ENCODE results near the gene TUBA4A. TPM values are rescaled to one million over a fixed set of nuclear protein-coding genes. Genes with fewer than 3 reads are reported as not detected.
A peak's percentile ranks its signal among the peaks of the same experiment; 100 is the strongest.

The TUBA4A gene
- total and polyA plus RNA-seq, 9 donors, result 7.9 to 53.6 (median 16.5) TPM

- peak overlapping the region; percentile 57 for H3K4me3 ChIP-seq
- peak overlapping the region in 1 of 2 donors; percentile 46 for H3K27ac ChIP-seq
- H3K27me3 ChIP-seq, result no peaks in the 10 kb centered on the region
- H3K36me3 ChIP-seq, result no peaks in the 10 kb centered on the region
- intact Hi-C loops (cut with DNase I), result no loop called here
- H3K9me3 ChIP-seq, result no peaks in the 10 kb centered on the region
- no peak for TF ChIP-seq EP300 (IDR thresholded peaks at IDR 0.05)
- no peak for TF ChIP-seq POLR2A (IDR thresholded peaks at IDR 0.05)
- no peak for TF ChIP-seq CTCF (IDR thresholded peaks at IDR 0.05)
- no peak for DNase-seq
- peaks cover 23% of the 10 kb centered on the region for H3K4me1 ChIP-seq (ENCODE audit: insufficient read depth)
- WGBS, 3 donors, result 7 to 16% (median 14%) methylated on average over 9 of the region's 9 CpGs
Observed at GRCh38 chr2:219252570-219252899, 1.2 kb downstream of the TUBA4A start.

- TF ChIP-seq EP300 (IDR thresholded peaks at IDR 0.05), result no peak
- TF ChIP-seq POLR2A (IDR thresholded peaks at IDR 0.05), result no peak
- DNase-seq, result no peak
- peak overlapping the region; percentile 57 for H3K4me3 ChIP-seq
- H3K4me1 ChIP-seq (ENCODE audit: insufficient read depth), result peaks cover 23% of the 10 kb centered on the region
- no peaks in the 10 kb centered on the region for H3K9me3 ChIP-seq
- no peaks in the 10 kb centered on the region for H3K36me3 ChIP-seq
- H3K27me3 ChIP-seq, result no peaks in the 10 kb centered on the region
- peak overlapping the region in 1 of 2 donors; percentile 46 for H3K27ac ChIP-seq
- intact Hi-C loops (cut with DNase I), result no loop called here
- 50 to 61% (median 52%) methylated on average over 5 of the region's 5 CpGs for WGBS, 3 donors
Observed at GRCh38 chr2:219252084-219252483, 1.6 kb downstream of the TUBA4A start.

GRCh38 chr2:219251656-219252055, 2.1 kb downstream of the TUBA4A start:
- intact Hi-C loops (cut with DNase I), result no loop called here
- DNase-seq, result no peak
- Histone ChIP-seq H3K27me3 (no peaks in the 10 kb centered on the region), H3K4me3 (no peak overlapping the region), H3K36me3 (no peaks in the 10 kb centered on the region), H3K9me3 (no peaks in the 10 kb centered on the region), H3K27ac (no peak overlapping the region), H3K4me1 (ENCODE audit: insufficient read depth) (peaks cover 23% of the 10 kb centered on the region)
- TF ChIP-seq EP300 (IDR thresholded peaks at IDR 0.05) (no peak), POLR2A (IDR thresholded peaks at IDR 0.05) (no peak), CTCF (IDR thresholded peaks at IDR 0.05) (no peak)
- 68 to 79% (median 76%) methylated on average over 6 of the region's 6 CpGs for WGBS, 3 donors

- no peak for TF ChIP-seq CTCF (IDR thresholded peaks at IDR 0.05)
- TF ChIP-seq POLR2A (IDR thresholded peaks at IDR 0.05), result no peak
- peak overlapping the region in 1 of 2 donors; percentile 71 for H3K27ac ChIP-seq
- peaks cover 26% of the 10 kb centered on the region for H3K4me1 ChIP-seq (ENCODE audit: insufficient read depth)
- intact Hi-C loops (cut with DNase I), result no loop called here
- no peak for DNase-seq
- WGBS, 3 donors, result 80 to 88% (median 82%) methylated on average over 22 of the region's 22 CpGs
- H3K9me3 ChIP-seq, result no peaks in the 10 kb centered on the region
- no peaks in the 10 kb centered on the region for H3K27me3 ChIP-seq
- H3K36me3 ChIP-seq, result no peaks in the 10 kb centered on the region
- no peak overlapping the region for H3K4me3 ChIP-seq
Observed at GRCh38 chr2:219250049-219250781, 3.5 kb downstream of the TUBA4A start.
